Heart left ventricle (tissue), 13 donors: ENCODE measurements around the gene DPY19L3.
A peak's percentile ranks its signal among the peaks of the same experiment; 100 is the strongest.

Experiments used
- CTCF ChIP-seq, 12 donors: fragments of 200-600 bp; sonication (generic) in 4 of 12; IDR thresholded peaks; one replicate each; pipeline versions ENCODE4 v1.5.0 to v1.8.0; 2018 to 2022; ENCODE audit warnings: antibody characterized with exemption in 12 of 12, mild to moderate bottlenecking in 5 of 12
- POLR2A ChIP-seq, 2 donors: fragments of 450-650 bp; IDR thresholded peaks; one replicate each; pipeline ENCODE4 v1.6.1; 2017; ENCODE audit warnings: antibody characterized with exemption in 2 of 2, mild to moderate bottlenecking in 2 of 2, moderate library complexity in 2 of 2
- donor health status: ischemic (EF 13 %, LVEDD 7.1; RV severe dilation, severe dysfunction).
- donor health status: DM: no; HTN: yes; CAD: no.
- donor health status: DM: no; HTN: no; CAD: no.
- donor health status: ischemic (EF 25% LVEDD 6.9; RV normal size, moderate dysfunction).
- donor health status: ischemic (EF 25% LVEDD 5.7; RV mildly dilated, moderate dysfunction).
- donor health status: ischemic (EF 35%, LVEDD 5.7; RV mildly dilated, moderate dysfunction).
- donor health status: nonischemic (EF 11% LVEDD 7.7; RV severe dilation, severe dysfunction).
- donor health status: DM: yes; HTN: yes; CAD: no.
- donor health status: PGD.
- donor health status: ischemic (EF 29% LVEDD 5.4; RV normal size, mild dysfunction).
- donor health status: nonischemic (EF 23%, LVEDD 6.1; RV moderate dilation, normal function).

GRCh38 chr19:32357720-32358119 lies 47.9 kb upstream of the DPY19L3 start:
- peak in 5 of 12 donors; percentile 10 to 35 (median 19) for TF ChIP-seq CTCF (IDR thresholded peaks at IDR 0.05)
- no peak for TF ChIP-seq POLR2A (IDR thresholded peaks at IDR 0.05)
